HCT116 (cell line): Measurements from ENCODE around the gene TIMM13.

ENCODE experiments used
- CEBPB ChIP-seq: IDR thresholded peaks from 2 replicates; pipeline ENCODE4 v1.6.1; 2012; ENCODE audit warnings: low read depth
- EGR1 ChIP-seq: IDR thresholded peaks from 2 replicates; pipeline ENCODE4 v1.6.1; 2012; ENCODE audit warnings: low read depth
- EZH2 ChIP-seq: fragments of 200-600 bp; sonication (generic); IDR thresholded peaks from 2 replicates; pipeline ENCODE4 v1.6.1; 2017; ENCODE audit warnings: antibody characterized with exemption, mixed run types
- FOSL1 ChIP-seq: IDR thresholded peaks from 2 replicates; pipeline ENCODE4 v1.6.1; 2012; ENCODE audit warnings: low read depth
- POLR2A ChIP-seq: IDR thresholded peaks from 2 replicates; pipeline ENCODE4 v1.7.0; 2011; ENCODE audit warnings: borderline replicate concordance; ENCODE audit not compliant: insufficient read depth, insufficient read length; ENCODE audit errors: extremely low read depth
- POLR2AphosphoS5 ChIP-seq: IDR thresholded peaks from 2 replicates; pipeline ENCODE4 v1.6.1; 2011; ENCODE audit warnings: mild to moderate bottlenecking, low read depth, low read length, moderate library complexity
- SIN3A ChIP-seq: IDR thresholded peaks from 2 replicates; pipeline ENCODE4 v1.6.1; 2012; ENCODE audit warnings: low read depth
- SP1 ChIP-seq: IDR thresholded peaks from 2 replicates; pipeline ENCODE4 v1.6.1; 2012; ENCODE audit warnings: low read depth
- SRF ChIP-seq: IDR thresholded peaks from 2 replicates; pipeline ENCODE4 v1.6.1; 2012; ENCODE audit warnings: low read depth
- ZNF274 ChIP-seq: fragments of 200-500 bp; sonication (Bioruptor generic); IDR thresholded peaks from 2 replicates; pipeline ENCODE4 v1.6.1; 2014; ENCODE audit warnings: mild to moderate bottlenecking, low read depth, low read length, inconsistent platforms
- TF ChIP-seq, protein P1 (sequence below), 3 experiments: fragments of 200-600 bp in 1 of 3; sonication (generic) in 1 of 3; IDR thresholded peaks in 2 of 3; conservative IDR thresholded peaks in 1 of 3; 2 replicates each; pipeline ENCODE4 v1.5.1; 2012 to 2017; ENCODE audit warnings: low read depth in 2 of 3, low read length in 2 of 3, antibody characterized with exemption in 1 of 3, borderline replicate concordance in 1 of 3, control low read depth in 1 of 3, mild to moderate bottlenecking in 1 of 3, mixed read lengths in 1 of 3, mixed run types in 1 of 3, moderate library complexity in 1 of 3; ENCODE audit not compliant: insufficient read depth in 1 of 3
- TF ChIP-seq, protein P2 (sequence below): IDR thresholded peaks from 2 replicates; pipeline ENCODE4 v1.6.1; 2012

DNA sequence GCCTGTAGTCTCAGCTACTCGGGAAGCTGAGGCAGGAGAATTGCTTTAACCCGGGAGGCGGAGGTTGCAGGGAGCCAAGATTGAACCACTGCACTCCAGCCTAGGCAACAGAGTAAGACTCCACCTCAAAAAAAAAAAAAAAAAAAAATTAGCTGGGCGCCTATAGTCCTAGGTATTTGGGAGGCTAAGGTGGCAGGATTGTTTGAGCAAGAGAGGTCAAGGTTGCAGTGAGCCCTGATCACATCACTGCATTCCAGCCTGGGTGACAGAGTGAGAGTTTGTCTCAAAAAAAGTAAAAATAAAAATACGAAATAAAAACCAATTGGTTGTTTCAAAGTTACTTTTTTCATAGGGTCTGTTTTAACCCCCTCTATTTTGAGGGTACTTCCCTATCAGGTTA lies 30.7 kb upstream of the TIMM13 start:
- TF ChIP-seq SP1 (no peak), SRF (no peak), POLR2A (no peak), POLR2AphosphoS5 (no peak), FOSL1 (no peak), EGR1 (no peak), CEBPB (no peak), EZH2 (no peak), SIN3A (no peak), ZNF274 (no peak)
- TF ChIP-seq, protein P1, sequence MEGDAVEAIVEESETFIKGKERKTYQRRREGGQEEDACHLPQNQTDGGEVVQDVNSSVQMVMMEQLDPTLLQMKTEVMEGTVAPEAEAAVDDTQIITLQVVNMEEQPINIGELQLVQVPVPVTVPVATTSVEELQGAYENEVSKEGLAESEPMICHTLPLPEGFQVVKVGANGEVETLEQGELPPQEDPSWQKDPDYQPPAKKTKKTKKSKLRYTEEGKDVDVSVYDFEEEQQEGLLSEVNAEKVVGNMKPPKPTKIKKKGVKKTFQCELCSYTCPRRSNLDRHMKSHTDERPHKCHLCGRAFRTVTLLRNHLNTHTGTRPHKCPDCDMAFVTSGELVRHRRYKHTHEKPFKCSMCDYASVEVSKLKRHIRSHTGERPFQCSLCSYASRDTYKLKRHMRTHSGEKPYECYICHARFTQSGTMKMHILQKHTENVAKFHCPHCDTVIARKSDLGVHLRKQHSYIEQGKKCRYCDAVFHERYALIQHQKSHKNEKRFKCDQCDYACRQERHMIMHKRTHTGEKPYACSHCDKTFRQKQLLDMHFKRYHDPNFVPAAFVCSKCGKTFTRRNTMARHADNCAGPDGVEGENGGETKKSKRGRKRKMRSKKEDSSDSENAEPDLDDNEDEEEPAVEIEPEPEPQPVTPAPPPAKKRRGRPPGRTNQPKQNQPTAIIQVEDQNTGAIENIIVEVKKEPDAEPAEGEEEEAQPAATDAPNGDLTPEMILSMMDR (IDR thresholded peaks at IDR 0.05 in 2 of 3, conservative IDR thresholded peaks at IDR 0.05 in 1 of 3; ENCODE audit: borderline replicate concordance in 1 of 3, insufficient read depth in 1 of 3, low read depth in 2 of 3, low read length in 2 of 3), result no peak
- TF ChIP-seq, protein P2, sequence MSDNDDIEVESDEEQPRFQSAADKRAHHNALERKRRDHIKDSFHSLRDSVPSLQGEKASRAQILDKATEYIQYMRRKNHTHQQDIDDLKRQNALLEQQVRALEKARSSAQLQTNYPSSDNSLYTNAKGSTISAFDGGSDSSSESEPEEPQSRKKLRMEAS, result no peak
